HCT116 (cell line): ENCODE measurements around the gene MRPL44. TPM values are rescaled to one million over a fixed set of nuclear protein-coding genes. Genes with fewer than 3 reads are reported as not detected.

Experiments used
- ATAC-seq: fragments of 200-7000 bp; cut with Tn5 transposase; 2 replicates; pipeline ENCODE4 v1.9.1; 2020; ENCODE audit warnings: mild to moderate bottlenecking, moderate library complexity
- BruUV-seq: library from RNA; stranded (reverse); fragments of 400-500 nt; replicated peaks from 2 replicates; lab custom pipeline; 2021; lab: Mats Ljungman, UMichigan
- CTCF ChIA-PET: fragments of 300-600 bp; sonication (Branson Sonifier 250); formaldehyde crosslinking; loops from one replicate; lab custom pipeline; 2021; ENCODE audit warnings: antibody characterized with exemption; lab: Charles Lee
- POLR2A ChIA-PET: fragments of 300-600, 350-600 bp; sonication (Branson Sonifier 250); formaldehyde crosslinking; loops from one replicate; lab custom pipeline; 2021; ENCODE audit warnings: antibody characterized with exemption; lab: Charles Lee
- RAD21 ChIA-PET, 2 experiments: fragments of 300-600 bp; sonication (Branson Sonifier 250); formaldehyde crosslinking; loops; one replicate each; lab custom pipeline; 2023; ENCODE audit warnings: low total read pairs in 2 of 2; ENCODE audit not compliant: uncharacterized antibody in 2 of 2, unreplicated experiment in 2 of 2, low non-redundant PET in 1 of 2; lab: Charles Lee
- DNase-seq: peaks from one replicate; pipeline ENCODE4 v3.0.0-alpha.2; 2010; ENCODE audit warnings: low read depth, low spot score
- H2AFZ ChIP-seq: fragments of 200-600 bp; shearing (Covaris generic), sonication (generic); 2 replicates; pipeline ENCODE4 v1.6.1; 2017; ENCODE audit warnings: low read depth, mixed run types, mixed read lengths, antibody characterized with exemption, low read length; ENCODE audit not compliant: poor library complexity, severe bottlenecking
- H3K27ac ChIP-seq: 2 replicates; pipeline ENCODE4 v1.5.1; 2012; ENCODE audit warnings: low read depth, low read length
- H3K27me3 ChIP-seq: fragments of 200-600 bp; sonication (generic); 2 replicates; pipeline ENCODE4 v1.6.1; 2016; ENCODE audit warnings: mixed run types, low read length, mixed read lengths; ENCODE audit not compliant: insufficient read depth
- H3K36me3 ChIP-seq, 2 experiments: fragments of 200-500 bp in 1 of 2; fragments of 200-600 bp in 1 of 2; sonication (Bioruptor generic) in 1 of 2; sonication (generic) in 1 of 2; 2 replicates each; pipeline versions ENCODE4 v1.5.1 to v1.6.1; 2014 to 2016; ENCODE audit warnings: low read length in 2 of 2, inconsistent platforms in 1 of 2, mixed read lengths in 1 of 2, mixed run types in 1 of 2; ENCODE audit not compliant: insufficient read depth in 2 of 2, control insufficient read depth in 1 of 2
- H3K4me1 ChIP-seq, 2 experiments: fragments of 200-600 bp in 1 of 2; sonication (generic) in 1 of 2; 2 replicates each; pipeline versions ENCODE4 v1.5.1 to v1.6.1; 2012 to 2017; ENCODE audit warnings: low read length in 2 of 2, inconsistent platforms in 1 of 2, mild to moderate bottlenecking in 1 of 2, mixed read lengths in 1 of 2, mixed run types in 1 of 2, moderate library complexity in 1 of 2; ENCODE audit not compliant: insufficient read depth in 2 of 2, control insufficient read depth in 1 of 2
- H3K4me2 ChIP-seq: fragments of 200-600 bp; sonication (generic); 2 replicates; pipeline ENCODE4 v1.6.1; 2017; ENCODE audit warnings: mixed run types, low read length, mixed read lengths
- H3K4me3 ChIP-seq, 2 experiments: fragments of 200-600 bp in 1 of 2; sonication (generic) in 1 of 2; replicated peaks in 1 of 2; 2 replicates each; pipeline ENCODE4 v1.5.1; 2011 to 2016; ENCODE audit warnings: low read length in 2 of 2, control low read depth in 1 of 2, low read depth in 1 of 2, mild to moderate bottlenecking in 1 of 2, mixed read lengths in 1 of 2, mixed run types in 1 of 2
- H3K79me2 ChIP-seq: fragments of 200-600 bp; sonication (generic); 2 replicates; pipeline ENCODE4 v1.6.1; 2017; ENCODE audit warnings: mild to moderate bottlenecking, mixed run types, low read length, moderate library complexity, mixed read lengths; ENCODE audit not compliant: insufficient read depth
- H3K9ac ChIP-seq: fragments of 200-600 bp; sonication (generic); 2 replicates; pipeline ENCODE4 v1.6.1; 2016; ENCODE audit warnings: low read length, mixed read lengths
- H3K9me2 ChIP-seq: fragments of 200-600 bp; sonication (generic), shearing (Covaris generic); 2 replicates; pipeline ENCODE4 v1.6.1; 2017; ENCODE audit warnings: mixed run types, mild to moderate bottlenecking, moderate library complexity; ENCODE audit not compliant: insufficient read depth
- H3K9me3 ChIP-seq, 2 experiments: fragments of 200-500 bp in 1 of 2; fragments of 200-600 bp in 1 of 2; sonication (Bioruptor generic) in 1 of 2; sonication (generic) in 1 of 2; 2 replicates each; pipeline ENCODE4 v1.6.1; 2014 to 2017; ENCODE audit warnings: low read length in 2 of 2, mixed read lengths in 2 of 2, inconsistent platforms in 1 of 2, low read depth in 1 of 2, mild to moderate bottlenecking in 1 of 2, mixed run types in 1 of 2, moderate library complexity in 1 of 2; ENCODE audit not compliant: control insufficient read depth in 1 of 2, insufficient read depth in 1 of 2
- H4K20me1 ChIP-seq: fragments of 200-600 bp; sonication (generic), shearing (Covaris generic); 2 replicates; pipeline ENCODE4 v1.6.1; 2017; ENCODE audit warnings: mixed run types, mild to moderate bottlenecking, moderate library complexity; ENCODE audit not compliant: insufficient read depth
- CBX3 ChIP-seq: IDR thresholded peaks from 2 replicates; pipeline ENCODE4 v1.6.1; 2012; ENCODE audit warnings: low read depth
- CTCF ChIP-seq, 3 experiments: fragments of 200-600 bp in 1 of 3; sonication (generic) in 1 of 3; IDR thresholded peaks in 2 of 3; conservative IDR thresholded peaks in 1 of 3; 2 replicates each; pipeline ENCODE4 v1.5.1; 2012 to 2017; ENCODE audit warnings: low read depth in 2 of 3, low read length in 2 of 3, antibody characterized with exemption in 1 of 3, borderline replicate concordance in 1 of 3, control low read depth in 1 of 3, mild to moderate bottlenecking in 1 of 3, mixed read lengths in 1 of 3, mixed run types in 1 of 3, moderate library complexity in 1 of 3; ENCODE audit not compliant: insufficient read depth in 1 of 3
- EGR1 ChIP-seq: IDR thresholded peaks from 2 replicates; pipeline ENCODE4 v1.6.1; 2012; ENCODE audit warnings: low read depth
- EZH2 ChIP-seq: fragments of 200-600 bp; sonication (generic); IDR thresholded peaks from 2 replicates; pipeline ENCODE4 v1.6.1; 2017; ENCODE audit warnings: antibody characterized with exemption, mixed run types
- EZH2phosphoT487 ChIP-seq: fragments of 200-600 bp; IDR thresholded peaks from 2 replicates; pipeline ENCODE4 v1.6.1; 2018; ENCODE audit warnings: antibody characterized with exemption, borderline replicate concordance
- POLR2A ChIP-seq: IDR thresholded peaks from 2 replicates; pipeline ENCODE4 v1.7.0; 2011; ENCODE audit warnings: borderline replicate concordance; ENCODE audit not compliant: insufficient read depth, insufficient read length; ENCODE audit errors: extremely low read depth
- SP1 ChIP-seq: IDR thresholded peaks from 2 replicates; pipeline ENCODE4 v1.6.1; 2012; ENCODE audit warnings: low read depth
- ZFX ChIP-seq: fragments of 450-650 bp; IDR thresholded peaks from 2 replicates; pipeline ENCODE4 v1.6.1; 2017
- ZNF274 ChIP-seq: fragments of 200-500 bp; sonication (Bioruptor generic); IDR thresholded peaks from 2 replicates; pipeline ENCODE4 v1.6.1; 2014; ENCODE audit warnings: mild to moderate bottlenecking, low read depth, low read length, inconsistent platforms
- intact Hi-C: fragments of 100-400 bp; cut with micrococcal nuclease; formaldehyde crosslinking; loops from 2 replicates; pipeline ENCODE4 v1.10.0; 2022
- total RNA-seq: library from RNA; stranded (reverse); gene quantifications from one replicate; pipeline ENCODE4 v1.2.1, GENCODE V29; 2021; ENCODE audit not compliant: unreplicated experiment
- TF ChIP-seq, protein P1 (sequence below): IDR thresholded peaks from 2 replicates; pipeline ENCODE4 v1.6.1; 2012

The MRPL44 gene
- total RNA-seq, 1 experiment from 2014 or later, result 45.8 TPM

DNA sequence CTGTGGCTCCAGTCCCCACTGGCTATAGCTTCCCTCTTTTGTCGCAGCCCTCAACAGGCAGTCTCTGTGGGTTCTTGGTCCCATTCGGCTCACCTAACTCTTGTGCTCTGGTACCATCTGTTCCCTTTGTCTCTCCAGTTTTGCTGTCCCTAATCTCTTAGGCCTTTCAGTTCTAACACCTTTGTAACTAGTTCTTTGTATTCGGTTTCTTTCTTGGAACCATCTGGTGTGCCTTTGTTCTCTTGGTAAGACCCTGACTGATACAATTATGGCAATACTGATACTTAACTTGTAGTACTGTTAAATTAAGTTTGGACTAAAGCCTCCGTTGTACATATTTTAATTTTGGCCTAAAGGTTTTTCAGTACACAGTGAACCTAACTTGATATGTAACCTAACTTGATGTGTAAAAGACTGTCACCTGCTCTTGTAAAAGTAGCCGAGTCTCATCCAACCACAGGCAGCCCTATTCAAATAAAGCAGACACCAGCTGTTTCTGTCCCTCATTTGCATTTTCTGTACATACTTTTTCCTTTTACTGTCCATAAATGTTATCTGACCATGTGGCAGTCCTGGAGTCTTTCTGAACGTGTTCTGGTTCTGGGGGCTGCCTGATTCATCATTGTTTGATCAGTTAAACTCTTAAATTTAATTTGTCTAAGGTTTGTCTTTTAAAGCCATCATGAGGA, 4.8 kb upstream of the MRPL44 start:
- H3K4me1 ChIP-seq, result peaks cover 12 to 17% of the 10 kb centered on the region in 2 experiments
- DNase-seq, result no peak
- RAD21 ChIA-PET, result no interaction called here
- H3K27ac ChIP-seq, result no peak overlapping the region
- no peak overlapping the region for H2AFZ ChIP-seq
- no peaks in the 10 kb centered on the region for H3K9me2 ChIP-seq
- BruUV-seq, result no TSS peak
- POLR2A ChIA-PET, result no interaction called here
- H3K9me3 ChIP-seq, result no peaks in the 10 kb centered on the region
- intact Hi-C loops, result no loop called here
- H3K36me3 ChIP-seq, result no peaks in the 10 kb centered on the region
- H4K20me1 ChIP-seq, result no peaks in the 10 kb centered on the region
- H3K27me3 ChIP-seq, result no peaks in the 10 kb centered on the region
- CTCF ChIA-PET, result no interaction called here
- no peak overlapping the region for H3K9ac ChIP-seq
- H3K4me2 ChIP-seq, result no peak overlapping the region
- H3K4me3 ChIP-seq, result no peak overlapping the region
- H3K79me2 ChIP-seq, result peaks cover 2% of the 10 kb centered on the region; the same call in 1 of the 2 replicates
- TF ChIP-seq CBX3, result no peak
- no peak for TF ChIP-seq EZH2phosphoT487
- TF ChIP-seq ZNF274, result no peak
- TF ChIP-seq SP1, result no peak
- no peak for TF ChIP-seq ZFX
- TF ChIP-seq EGR1, result no peak
- TF ChIP-seq, protein P1, sequence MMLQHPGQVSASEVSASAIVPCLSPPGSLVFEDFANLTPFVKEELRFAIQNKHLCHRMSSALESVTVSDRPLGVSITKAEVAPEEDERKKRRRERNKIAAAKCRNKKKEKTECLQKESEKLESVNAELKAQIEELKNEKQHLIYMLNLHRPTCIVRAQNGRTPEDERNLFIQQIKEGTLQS, result no peak
- TF ChIP-seq POLR2A, result no peak
- TF ChIP-seq CTCF (IDR thresholded peaks at IDR 0.05 in 2 of 3, conservative IDR thresholded peaks at IDR 0.05 in 1 of 3; ENCODE audit: borderline replicate concordance in 1 of 3, insufficient read depth in 1 of 3, low read depth in 2 of 3, low read length in 2 of 3), result no peak
- TF ChIP-seq EZH2, result no peak
- ATAC-seq, result no peak
